ENCODE data around the gene UTRN. TPM values are rescaled to one million over a fixed set of nuclear protein-coding genes. Genes with fewer than 3 reads are reported as not detected.
A peak's percentile ranks its signal among the peaks of the same experiment; 100 is the strongest.

UTRN gene
- 52.2 TPM for polyA plus RNA-seq (ENCODE audit: insufficient read length)

DNA sequence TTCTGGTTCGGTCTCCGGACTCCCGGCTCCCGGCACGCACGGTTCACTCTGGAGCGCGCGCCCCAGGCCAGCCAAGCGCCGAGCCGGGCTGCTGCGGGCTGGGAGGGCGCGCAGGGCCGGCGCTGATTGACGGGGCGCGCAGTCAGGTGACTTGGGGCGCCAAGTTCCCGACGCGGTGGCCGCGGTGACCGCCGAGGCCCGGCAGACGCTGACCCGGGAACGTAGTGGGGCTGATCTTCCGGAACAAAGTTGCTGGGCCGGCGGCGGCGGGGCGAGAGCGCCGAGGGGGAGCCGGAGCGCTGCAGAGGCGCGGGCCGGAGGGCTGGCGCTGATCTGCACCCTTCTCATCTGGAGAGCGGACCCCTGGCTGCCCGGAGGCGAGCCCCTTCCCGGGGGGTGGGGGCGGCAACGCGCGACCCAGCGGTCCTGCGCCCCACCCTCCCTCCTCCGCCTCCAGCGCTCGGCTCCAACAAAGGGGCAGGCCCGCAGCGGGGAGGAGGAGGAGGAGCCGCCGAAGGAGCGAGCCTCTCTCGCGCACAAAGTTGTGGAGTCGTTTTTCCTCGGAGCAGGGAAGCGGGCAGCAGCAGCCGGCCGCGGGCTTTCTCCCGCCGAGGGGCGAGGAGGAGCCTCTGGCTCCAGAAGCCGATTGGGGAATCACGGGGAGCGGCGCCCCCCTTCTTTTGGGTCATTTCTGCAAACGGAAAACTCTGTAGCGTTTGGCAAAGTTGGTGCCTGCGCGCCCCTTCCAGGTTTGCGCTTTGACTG is at the start of gene UTRN:
UTRN (plus strand) TSS at position 553 of the 765 bp plus-strand sequence. CDS start 6,494 bp downstream, outside the sequence.
- DNase-seq (ENCODE audit: low read depth): peak; percentile 54

DNA sequence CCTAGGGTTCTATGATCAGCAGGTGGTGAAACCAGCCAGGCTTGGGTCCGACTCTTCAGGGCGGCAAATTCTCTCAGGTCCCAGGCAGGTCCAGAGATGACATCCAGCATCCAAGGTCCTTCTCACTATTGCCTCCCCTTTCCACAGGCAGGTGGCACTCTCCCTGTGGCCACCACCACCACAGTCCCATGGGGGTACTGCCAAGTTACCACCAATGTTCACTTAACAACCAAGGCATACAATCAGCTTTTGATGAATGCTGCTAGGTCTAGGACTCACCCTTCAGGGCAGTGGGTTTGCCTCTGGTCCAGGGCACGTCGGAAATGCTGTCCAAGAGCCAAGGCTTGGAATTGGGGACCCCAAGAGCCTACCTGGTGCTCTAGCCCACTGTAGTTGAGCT is 40.4 kb upstream of the UTRN start:
- DNase-seq (ENCODE audit: low read depth): no peak

DNA sequence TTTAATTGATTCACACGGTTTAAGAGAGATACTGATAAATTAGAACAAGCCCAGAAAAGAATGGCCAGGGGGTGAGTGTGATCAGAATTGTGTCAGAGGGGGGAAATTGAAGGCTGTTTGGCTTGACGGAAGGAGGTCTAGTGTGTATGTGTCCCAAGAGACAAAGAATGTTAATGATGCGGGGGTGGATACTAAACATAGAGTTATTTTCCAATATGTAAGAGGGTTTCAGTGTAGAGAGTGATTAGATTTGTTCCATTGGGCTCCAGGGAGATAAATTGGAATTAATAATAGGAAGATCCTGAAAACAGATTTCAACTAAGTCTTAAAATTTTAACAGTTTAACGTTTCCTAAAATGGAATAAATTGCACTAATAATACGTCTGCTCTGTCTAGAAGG is 38.1 kb upstream of the UTRN start:
- peak; percentile 49 for DNase-seq (ENCODE audit: low read depth)

DNA sequence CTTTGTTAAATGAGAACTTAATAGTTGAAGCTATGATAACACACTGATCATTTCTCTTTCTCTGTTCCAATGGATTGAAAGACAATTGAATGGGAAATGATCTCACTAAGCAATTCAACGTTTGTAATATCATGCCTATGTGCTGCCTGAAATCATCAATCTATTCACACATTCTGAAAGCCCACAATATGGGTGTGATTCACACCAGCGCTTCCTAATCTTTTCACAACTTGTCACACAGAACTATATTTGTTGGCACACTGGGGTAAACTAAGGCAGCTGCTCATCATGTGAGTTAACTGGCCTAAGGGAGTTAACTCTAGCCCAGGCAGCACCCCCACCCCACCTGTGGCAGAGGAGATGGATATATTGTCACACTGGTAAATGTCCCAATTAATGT is 37.1 kb upstream of the UTRN start:
- DNase-seq (ENCODE audit: low read depth): no peak

GRCh38 chr6:144248476-144249301 is 36.4 kb upstream of the UTRN start:
- DNase-seq (ENCODE audit: low read depth): peak; percentile 72

DNA sequence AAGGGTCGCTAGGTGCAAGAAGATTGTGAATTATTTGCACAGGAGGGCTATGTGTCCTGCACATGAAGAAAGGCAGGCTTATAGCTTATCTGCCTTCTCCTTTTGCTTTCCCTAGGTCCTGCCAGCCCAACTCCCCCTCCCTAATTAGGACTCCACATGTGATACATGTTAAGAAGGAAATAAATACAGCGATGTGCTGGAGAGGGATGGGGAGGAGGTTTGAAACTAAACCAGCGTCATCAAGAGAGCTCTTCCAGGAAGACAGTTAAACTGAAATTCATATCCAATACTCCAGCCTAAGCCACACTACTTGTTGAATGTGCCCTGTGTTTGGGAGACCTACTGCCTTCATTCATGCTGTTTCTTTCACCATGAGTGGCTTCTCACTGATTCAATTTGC is 34.9 kb upstream of the UTRN start:
- DNase-seq (ENCODE audit: low read depth): no peak

DNA sequence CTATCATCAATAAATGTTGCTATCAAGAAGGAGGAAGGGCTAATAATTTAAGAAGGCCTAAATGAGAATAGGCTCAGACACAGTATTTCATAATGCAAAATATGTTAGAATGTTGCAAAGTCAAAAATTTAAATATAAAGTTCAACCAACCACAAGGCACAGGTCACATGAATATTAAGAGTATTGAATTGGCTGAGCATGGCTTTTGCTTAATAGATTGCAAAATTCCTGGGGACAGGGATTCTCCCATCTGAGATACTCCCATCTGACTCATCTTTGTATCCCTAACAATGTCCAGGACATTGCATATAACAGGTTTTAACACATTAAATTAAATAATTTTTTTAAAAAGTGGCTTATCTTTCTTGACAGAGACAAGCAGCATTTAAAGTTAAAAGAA is 32.9 kb upstream of the UTRN start:
- DNase-seq (ENCODE audit: low read depth): no peak

- no peak for DNase-seq (ENCODE audit: low read depth)
Observed at GRCh38 chr6:144259986-144260385, 25.1 kb upstream of the UTRN start.

GRCh38 chr6:144262470-144263369 is 22.4 kb upstream of the UTRN start:
- DNase-seq (ENCODE audit: low read depth): no peak

DNA sequence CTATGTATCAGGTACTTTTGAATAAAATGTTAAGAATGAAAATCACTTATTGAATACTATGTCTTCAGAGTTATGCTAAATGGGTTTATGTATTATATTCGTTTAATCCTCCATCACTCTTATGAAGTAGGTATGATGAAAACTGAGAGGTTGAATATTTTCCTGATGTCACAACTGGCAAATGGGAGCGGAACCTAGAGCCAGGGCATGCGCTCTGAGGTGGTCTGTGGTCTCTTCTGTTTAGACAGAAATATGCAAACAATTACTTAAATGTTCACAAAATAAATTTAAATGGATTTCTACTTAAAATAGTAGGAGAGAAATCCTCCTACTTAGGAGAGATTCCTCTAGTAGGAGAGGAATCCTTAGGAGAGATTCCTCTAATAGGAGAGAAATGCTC is 21.3 kb upstream of the UTRN start:
- no peak for DNase-seq (ENCODE audit: low read depth)

DNA sequence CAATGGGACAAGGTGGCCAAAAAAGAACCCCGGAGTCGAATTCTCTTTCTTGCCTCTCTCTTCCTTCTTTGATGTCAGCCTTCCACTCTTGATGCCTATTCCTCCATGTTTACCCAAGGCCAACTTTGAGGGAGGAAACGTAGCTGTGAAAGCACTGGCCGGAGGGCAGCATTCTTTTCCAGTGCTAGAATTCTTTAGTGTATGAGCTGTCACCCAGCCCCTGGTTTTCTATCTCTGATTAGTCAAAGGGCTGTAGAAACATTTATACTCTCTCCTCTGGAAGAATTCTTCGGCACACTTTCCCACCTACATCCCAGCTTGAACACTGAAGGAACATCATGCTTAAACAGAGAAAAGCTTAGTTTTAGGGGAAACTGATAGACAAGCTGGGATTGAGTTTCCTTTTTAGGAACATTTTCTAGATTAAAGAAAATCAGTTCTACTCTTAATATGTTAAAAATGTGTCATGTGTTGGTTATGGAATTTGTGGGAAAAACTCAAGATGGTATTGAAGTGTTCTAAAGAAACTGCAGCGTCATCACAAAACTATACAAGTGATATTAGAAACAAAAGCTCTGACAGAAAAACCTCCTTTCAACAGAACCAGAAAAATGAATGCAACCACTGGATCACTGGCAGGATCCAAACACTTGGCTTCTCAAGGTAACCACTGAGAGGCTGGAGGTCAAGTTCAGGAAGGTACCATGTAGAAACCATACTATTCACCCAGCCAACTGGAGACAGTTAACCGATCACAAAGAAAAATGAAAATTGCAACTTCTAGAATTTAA is 20.7 kb upstream of the UTRN start:
- no peak for DNase-seq (ENCODE audit: low read depth)

DNA sequence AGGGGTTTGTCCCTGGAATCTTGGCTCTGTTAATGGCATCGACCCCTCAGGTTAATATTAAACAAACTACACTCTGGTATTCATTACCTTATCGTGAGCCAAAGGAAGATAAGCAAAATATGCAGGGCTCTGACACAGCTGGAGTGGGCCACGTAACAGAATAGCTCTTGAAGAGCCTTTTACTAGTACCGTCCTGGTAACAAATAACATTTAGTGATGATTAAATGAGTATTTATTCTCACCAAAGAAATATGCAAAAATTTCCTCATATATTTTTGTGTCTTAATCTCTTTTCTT is 20.1 kb upstream of the UTRN start:
- DNase-seq (ENCODE audit: low read depth): no peak

GRCh38 chr6:144265390-144265789 is 19.7 kb upstream of the UTRN start:
- no peak for DNase-seq (ENCODE audit: low read depth)

- DNase-seq (ENCODE audit: low read depth): peak; percentile 60
Observed at GRCh38 chr6:144266091-144266649, 19.0 kb upstream of the UTRN start.

- no peak for DNase-seq (ENCODE audit: low read depth)
Observed at GRCh38 chr6:144268794-144269349, 16.3 kb upstream of the UTRN start.

- no peak for DNase-seq (ENCODE audit: low read depth)
Observed at GRCh38 chr6:144277174-144277573, 8.0 kb upstream of the UTRN start.

- DNase-seq (ENCODE audit: low read depth): no peak
Observed at GRCh38 chr6:144277605-144278227, 7.4 kb upstream of the UTRN start.

GRCh38 chr6:144278659-144279314 is 6.3 kb upstream of the UTRN start:
- DNase-seq (ENCODE audit: low read depth): no peak

DNA sequence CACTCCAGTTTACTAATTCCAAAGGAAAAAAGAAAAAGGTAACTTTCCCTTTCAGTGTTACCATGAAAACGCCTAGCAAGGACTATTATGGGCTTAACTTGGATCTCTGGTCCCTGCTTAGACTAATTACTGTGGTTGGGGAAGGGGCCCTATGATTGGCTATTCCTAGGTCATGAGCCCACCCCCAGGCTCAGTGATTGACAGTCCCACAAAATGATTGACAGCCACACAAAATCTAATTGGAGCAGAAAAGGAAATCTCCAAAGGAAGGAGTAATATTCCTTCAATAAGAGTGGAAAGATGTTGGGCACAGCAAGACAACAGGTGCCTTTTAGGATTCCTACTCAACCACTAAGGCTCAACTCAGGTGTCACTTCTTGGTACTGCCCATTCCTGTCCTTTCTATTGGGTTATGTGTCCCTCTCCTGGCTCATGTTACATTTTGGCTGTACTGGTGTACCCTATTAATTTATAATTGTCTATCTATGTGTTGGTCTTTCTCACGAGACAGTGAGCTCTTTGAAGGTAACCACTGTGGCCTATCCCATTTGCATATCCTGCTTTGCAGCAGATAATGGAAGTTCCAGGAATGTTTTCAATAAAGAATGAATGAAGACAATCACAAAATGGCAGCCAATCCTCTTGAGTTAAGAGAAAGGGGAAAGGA is 5.5 kb upstream of the UTRN start:
- DNase-seq (ENCODE audit: low read depth): no peak
